ENCODE measurements around the gene SEC22A. TPM values are rescaled to one million over a fixed set of nuclear protein-coding genes. Genes with fewer than 3 reads are reported as not detected.

Gene SEC22A
- total and polyA plus RNA-seq, 2 of the 8 experiments (the other 6 are each of a cell fraction or from before 2014, with no cell fraction given): 10.6 to 17.1 TPM

DNA sequence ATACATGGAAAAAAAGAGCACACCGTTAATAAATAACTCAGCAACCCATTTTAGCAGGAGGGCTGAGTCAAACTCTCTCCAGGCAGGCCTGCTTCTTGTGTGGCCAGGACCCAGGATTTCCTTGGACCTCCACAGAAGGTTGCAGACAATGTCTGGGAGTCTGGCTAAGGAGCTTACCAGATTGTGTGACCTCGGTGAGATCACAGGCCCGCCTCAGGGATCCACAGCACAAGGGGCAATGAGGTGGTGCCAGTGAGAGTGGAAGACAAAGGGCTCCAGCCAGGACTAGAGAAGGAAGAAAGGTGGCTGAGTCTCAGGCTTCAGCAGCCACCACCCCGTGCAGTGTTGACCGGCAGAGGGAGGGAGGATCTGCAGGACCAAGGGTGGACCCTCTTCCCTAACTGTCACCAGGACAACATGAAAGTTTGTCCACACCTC is 32.2 kb upstream of the SEC22A start (continued):
- TF ChIP-seq POU5F1 (IDR thresholded peaks at IDR 0.05; ENCODE audit: low read depth, low read length) (no peak), SIX5 (IDR thresholded peaks at IDR 0.05; ENCODE audit: low read depth, low read length) (no peak)
- TF ChIP-seq, protein P1, sequence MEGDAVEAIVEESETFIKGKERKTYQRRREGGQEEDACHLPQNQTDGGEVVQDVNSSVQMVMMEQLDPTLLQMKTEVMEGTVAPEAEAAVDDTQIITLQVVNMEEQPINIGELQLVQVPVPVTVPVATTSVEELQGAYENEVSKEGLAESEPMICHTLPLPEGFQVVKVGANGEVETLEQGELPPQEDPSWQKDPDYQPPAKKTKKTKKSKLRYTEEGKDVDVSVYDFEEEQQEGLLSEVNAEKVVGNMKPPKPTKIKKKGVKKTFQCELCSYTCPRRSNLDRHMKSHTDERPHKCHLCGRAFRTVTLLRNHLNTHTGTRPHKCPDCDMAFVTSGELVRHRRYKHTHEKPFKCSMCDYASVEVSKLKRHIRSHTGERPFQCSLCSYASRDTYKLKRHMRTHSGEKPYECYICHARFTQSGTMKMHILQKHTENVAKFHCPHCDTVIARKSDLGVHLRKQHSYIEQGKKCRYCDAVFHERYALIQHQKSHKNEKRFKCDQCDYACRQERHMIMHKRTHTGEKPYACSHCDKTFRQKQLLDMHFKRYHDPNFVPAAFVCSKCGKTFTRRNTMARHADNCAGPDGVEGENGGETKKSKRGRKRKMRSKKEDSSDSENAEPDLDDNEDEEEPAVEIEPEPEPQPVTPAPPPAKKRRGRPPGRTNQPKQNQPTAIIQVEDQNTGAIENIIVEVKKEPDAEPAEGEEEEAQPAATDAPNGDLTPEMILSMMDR (IDR thresholded peaks at IDR 0.05; ENCODE audit: control extremely low read depth in 1 of 3, insufficient read depth in 1 of 3, low read depth in 1 of 3, low read length in 3 of 3): no peak
